Lung (tissue), 12 donors: ENCODE measurements around the gene ESR1. TPM values are rescaled to one million over a fixed set of nuclear protein-coding genes. Genes with fewer than 3 reads are reported as not detected.

Experiments used
- ATAC-seq: fragments of 200-7000 bp; cut with Tn5 transposase; one replicate; pipeline ENCODE4 v1.9.1; 2020; ENCODE audit warnings: moderate number of reproducible peaks; ENCODE audit not compliant: insufficient read depth, low FRiP score
- DNase-seq, 3 donors: peaks; one replicate each; pipeline ENCODE4 v3.0.0-alpha.2; 2013 to 2017
- H3K27ac ChIP-seq, 2 donors: one replicate each; pipeline ENCODE4 v1.5.1; 2013; ENCODE audit warnings: mild to moderate bottlenecking in 2 of 2, moderate library complexity in 2 of 2, control low read depth in 1 of 2, inconsistent platforms in 1 of 2, low read depth in 1 of 2, low read length in 1 of 2
- H3K27me3 ChIP-seq, 3 donors: one replicate each; pipeline ENCODE4 v1.5.1; 2013; ENCODE audit warnings: low read length in 2 of 3; ENCODE audit not compliant: control insufficient read depth in 3 of 3, insufficient read depth in 3 of 3
- H3K36me3 ChIP-seq, 4 donors: one replicate each; pipeline ENCODE4 v1.5.1; 2013; ENCODE audit warnings: low read length in 4 of 4, mild to moderate bottlenecking in 1 of 4, moderate library complexity in 1 of 4; ENCODE audit not compliant: control insufficient read depth in 4 of 4, insufficient read depth in 4 of 4
- H3K4me1 ChIP-seq, 5 donors: one replicate each; pipeline ENCODE4 v1.5.1; 2013; ENCODE audit warnings: low read length in 5 of 5, mild to moderate bottlenecking in 2 of 5, moderate library complexity in 1 of 5; ENCODE audit not compliant: control insufficient read depth in 5 of 5, insufficient read depth in 5 of 5
- H3K4me3 ChIP-seq: one replicate; pipeline ENCODE4 v1.5.1; 2013; ENCODE audit warnings: mild to moderate bottlenecking, control low read depth, moderate library complexity
- H3K9ac ChIP-seq, 2 donors: one replicate each; pipeline ENCODE4 v1.5.1; 2013; ENCODE audit warnings: low read length in 2 of 2, control low read depth in 1 of 2; ENCODE audit not compliant: insufficient read depth in 1 of 2
- H3K9me3 ChIP-seq, 4 donors: one replicate each; pipeline ENCODE4 v1.5.1; 2013; ENCODE audit warnings: low read length in 3 of 4, mild to moderate bottlenecking in 1 of 4, moderate library complexity in 1 of 4; ENCODE audit not compliant: control insufficient read depth in 4 of 4, insufficient read depth in 3 of 4
- CTCF ChIP-seq: IDR thresholded peaks from 2 replicates; pipeline ENCODE4 v1.5.1; 2012; ENCODE audit warnings: mild to moderate bottlenecking; ENCODE audit errors: control extremely low read depth, extremely low read depth
- WGBS, 2 donors: extraction: QIAGEN DNeasy Blood & Tissue Kit; methylation state at CpG; one replicate each; pipeline ENCODE4 v1.1.7; 2013; 5-methylcytosine and 5-hydroxymethylcytosine counted together
- polyA plus RNA-seq, 2 donors: library from polyadenylated mRNA; stranded (reverse); fragments of 200-250 nt; gene quantifications; one replicate each; pipeline ENCODE4 v1.2.1, GENCODE V29; 2013
- total RNA-seq, 2 donors: library from RNA; depleted of rRNA in 1 of 2; stranded (reverse); fragments of >200 nt in 1 of 2; gene quantifications; one replicate each; pipeline ENCODE4 v1.2.1, GENCODE V29; 2014 to 2021
- donor health status: control.
- donor health status: control.
- donor health status: Bipolar disorder and iron deficiency.
- donor health status: healthy.
- donor health status: DM: yes; HTN: yes; CAD: no.

The ESR1 gene
- total and polyA plus RNA-seq, 4 donors, result 0.14 to 3.7 (median 0.78) TPM

GRCh38 chr6:152059909-152060308 is 252.4 kb downstream of the ESR1 start:
- Histone ChIP-seq H3K4me1 (no peaks in the 10 kb centered on the region), H3K4me3 (no peak overlapping the region), H3K27ac (no peak overlapping the region), H3K36me3 (no peaks in the 10 kb centered on the region), H3K9ac (no peak overlapping the region), H3K27me3 (no peaks in the 10 kb centered on the region), H3K9me3 (peaks cover 0 to 1% (median 0%) of the 10 kb centered on the region in 4 donors)
- DNase-seq (no peak), ATAC-seq (no peak)
- 83 to 88% methylated on average over 2 of the region's 2 CpGs for WGBS, 2 donors
- TF ChIP-seq CTCF, result no peak

DNA sequence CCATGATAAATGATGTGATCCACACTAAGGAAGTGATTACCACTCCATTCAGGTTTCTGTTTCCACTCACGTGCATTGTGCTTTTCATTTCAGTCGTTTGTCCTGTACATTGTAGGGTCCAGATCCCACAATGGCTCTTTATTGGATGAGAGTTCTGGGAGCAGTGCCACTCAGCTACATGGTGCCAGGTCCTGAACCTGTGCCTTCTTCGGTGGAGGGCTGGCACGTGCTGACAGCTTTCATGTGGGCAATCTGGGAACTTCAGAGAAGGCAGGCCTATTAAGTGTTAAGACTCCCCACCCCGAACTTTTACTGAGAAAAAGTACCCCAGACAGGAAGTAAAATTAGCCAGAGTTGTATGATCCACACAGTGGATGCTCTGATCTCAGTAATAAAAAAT is 255.0 kb downstream of the ESR1 start:
- DNase-seq (no peak), ATAC-seq (no peak)
- no peaks in the 10 kb centered on the region for H3K9me3 ChIP-seq
- H3K27me3 ChIP-seq, result no peaks in the 10 kb centered on the region
- WGBS, 2 donors, result 59 to 75% methylated on average over 5 of the region's 5 CpGs
- no peaks in the 10 kb centered on the region for H3K4me1 ChIP-seq
- no peak overlapping the region for H3K4me3 ChIP-seq
- no peaks in the 10 kb centered on the region for H3K36me3 ChIP-seq
- TF ChIP-seq CTCF, result no peak
- no peak overlapping the region for H3K27ac ChIP-seq
- H3K9ac ChIP-seq, result no peak overlapping the region

GRCh38 chr6:152063170-152063921 is 255.9 kb downstream of the ESR1 start:
- Histone ChIP-seq H3K27me3 (no peaks in the 10 kb centered on the region), H3K36me3 (no peaks in the 10 kb centered on the region), H3K27ac (no peak overlapping the region), H3K9me3 (no peaks in the 10 kb centered on the region), H3K4me3 (no peak overlapping the region), H3K9ac (no peak overlapping the region), H3K4me1 (no peaks in the 10 kb centered on the region)
- no peak for TF ChIP-seq CTCF
- WGBS, 2 donors, result 84 to 89% methylated on average over 10 of the region's 10 CpGs
- ATAC-seq, result no peak
- no peak for DNase-seq
